NCI-H510A (cell line): Measurements from ENCODE around the gene ARHGAP6.
"Not testable (repeated sequence)": the region's sequence is repeated elsewhere in the genome, so short reads cannot be mapped to it uniquely, and the experiment has no call there.

ENCODE experiments used
- DNase-seq: peaks from one replicate; lab custom pipeline; 2025; lab: John Stamatoyannopoulos, UW

Gene ARHGAP6

DNA sequence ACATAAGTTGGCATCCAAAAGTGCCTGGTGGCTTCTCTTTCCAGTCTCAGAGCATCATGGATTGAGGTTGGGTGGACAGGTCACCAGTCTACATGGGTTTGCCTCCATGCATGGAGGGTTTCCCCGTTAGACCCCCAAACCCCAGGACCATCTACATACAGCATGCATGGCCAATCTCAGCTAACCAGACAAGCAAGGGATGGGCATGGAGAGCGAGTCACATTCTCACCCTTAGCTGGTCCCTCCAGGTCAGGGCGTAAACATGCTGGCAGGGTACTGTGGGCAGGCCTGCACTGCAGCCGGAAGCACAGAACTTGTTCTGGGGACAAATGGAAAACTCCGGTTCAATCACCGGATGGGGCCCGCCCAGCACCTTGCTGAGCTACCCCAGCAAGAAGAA, 517.3 kb downstream of the ARHGAP6 start:
- DNase-seq = no peak

DNA sequence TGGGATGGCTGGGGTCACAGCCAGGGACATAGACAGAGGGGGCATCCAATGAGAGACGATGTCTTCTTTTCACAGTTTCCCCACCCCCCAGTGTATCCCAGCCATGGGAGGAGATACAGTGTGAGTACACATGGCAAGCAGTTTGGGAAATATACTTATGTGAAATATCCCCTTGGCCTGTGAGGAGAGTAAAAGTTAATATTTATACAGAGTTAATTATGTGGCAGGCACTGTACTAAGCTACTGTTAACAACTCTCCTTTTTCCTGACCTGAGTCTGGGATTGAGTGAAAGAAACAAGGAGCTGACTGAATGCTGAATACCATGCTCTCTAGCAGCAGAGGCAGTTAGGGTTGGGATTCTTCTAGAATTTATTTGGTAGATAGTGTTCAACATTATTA, 519.3 kb downstream of the ARHGAP6 start:
- DNase-seq = no peak

DNA sequence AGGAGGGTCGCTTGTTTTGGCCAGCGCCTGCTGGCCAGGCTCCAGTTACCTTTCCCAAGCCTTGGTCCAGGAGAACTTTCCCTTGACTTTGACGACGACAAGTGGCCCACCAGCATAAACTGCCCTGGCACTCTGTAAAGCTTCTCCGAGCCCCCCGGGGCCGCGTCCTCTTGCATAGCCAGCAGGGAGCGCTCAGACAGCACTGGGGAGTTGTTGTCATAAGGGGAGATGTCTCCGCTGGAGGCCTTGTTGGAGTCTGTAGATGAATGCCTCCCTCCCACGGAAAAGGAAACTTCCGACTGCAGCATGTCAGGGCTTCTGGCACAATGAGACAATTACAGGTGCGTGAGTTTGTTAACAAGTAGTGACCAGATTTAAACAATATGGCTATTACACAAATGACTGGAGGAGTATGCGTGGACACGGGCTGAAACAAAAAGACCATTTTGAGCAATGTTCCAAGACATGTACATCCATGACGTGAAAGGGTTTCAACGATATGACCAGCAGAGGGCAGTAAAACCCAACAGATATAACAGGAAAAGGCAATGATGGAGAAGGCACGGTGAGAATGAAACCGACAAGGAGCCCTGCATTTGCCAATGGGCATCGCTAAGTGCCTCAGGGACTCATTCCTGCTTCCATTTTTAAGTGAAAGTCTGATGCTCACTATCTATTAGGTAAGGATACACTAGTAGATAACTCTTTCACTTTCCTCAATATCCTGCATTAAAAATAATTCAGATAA, 521.6 kb downstream of the ARHGAP6 start:
- DNase-seq = peak; percentile 38

DNA sequence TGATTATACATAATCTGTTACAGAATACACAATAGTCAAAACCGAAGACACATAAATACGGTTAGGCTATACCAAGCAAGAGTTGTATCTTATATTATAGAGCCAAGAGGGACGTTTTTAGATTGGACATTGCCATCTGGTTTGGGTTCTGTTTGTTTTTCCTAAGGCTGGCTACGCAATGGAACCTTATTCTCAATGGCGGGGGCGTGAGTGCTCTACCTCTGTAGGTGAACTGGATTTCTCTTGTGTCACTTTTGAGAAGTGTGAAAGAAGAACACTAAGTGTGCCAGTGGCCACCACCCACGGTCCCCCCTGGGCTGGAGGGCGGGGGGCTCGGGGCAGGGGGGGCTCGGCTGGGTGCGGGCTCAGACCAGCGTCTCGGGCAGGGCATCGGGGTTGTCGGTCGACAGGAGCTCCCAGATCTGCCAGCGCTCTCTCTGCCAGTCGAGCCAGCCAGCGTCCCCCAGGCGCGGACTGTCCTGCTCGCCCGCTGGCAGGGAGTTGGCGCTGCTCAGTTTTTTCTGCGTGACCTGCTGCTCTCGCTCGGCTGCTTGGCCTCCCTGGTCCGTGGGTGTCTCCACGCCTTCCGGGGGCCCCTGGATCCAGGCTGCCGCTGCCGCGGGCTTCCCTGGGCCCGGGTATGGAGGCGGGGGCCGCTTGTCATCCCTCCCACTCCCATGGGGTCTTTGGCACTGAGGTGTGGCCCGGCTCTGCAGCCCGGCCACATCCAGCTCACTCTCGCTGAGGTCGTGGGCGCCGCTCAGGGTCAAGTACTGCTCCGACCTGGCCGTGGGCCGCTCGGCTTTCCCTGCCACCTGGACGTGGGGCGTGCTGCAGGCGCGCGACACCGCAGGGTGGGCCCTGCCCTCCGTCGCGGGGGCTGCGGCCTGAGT, 527.0 kb downstream of the ARHGAP6 start:
- DNase-seq = no peak

DNA sequence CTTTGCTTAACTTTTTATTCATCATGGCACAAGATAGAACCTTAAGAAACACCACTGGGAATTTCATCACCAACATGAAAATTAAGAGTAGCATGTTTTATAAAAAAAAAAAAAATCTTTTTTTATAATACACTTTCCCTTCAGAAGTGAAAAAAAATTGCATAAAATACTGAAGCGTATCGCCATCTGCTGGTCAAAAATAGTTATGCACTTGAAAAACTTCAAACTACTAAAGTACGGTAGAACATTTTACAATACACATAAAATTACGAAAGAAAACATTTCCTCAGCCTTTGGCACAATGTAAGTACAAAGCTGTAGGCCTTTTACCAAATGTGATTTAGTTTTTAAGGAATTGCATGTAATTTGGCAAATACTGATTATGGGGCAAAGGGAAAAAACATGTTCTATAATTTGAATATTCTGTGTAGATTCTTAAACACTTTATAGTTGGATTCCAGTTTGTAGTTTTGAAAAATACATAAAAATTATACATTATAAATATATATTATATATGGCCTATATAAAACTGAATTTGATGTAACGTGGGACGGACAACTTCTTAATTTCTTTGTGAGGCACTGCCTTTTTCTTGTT, 528.1 kb downstream of the ARHGAP6 start:
- no peak for DNase-seq

DNA sequence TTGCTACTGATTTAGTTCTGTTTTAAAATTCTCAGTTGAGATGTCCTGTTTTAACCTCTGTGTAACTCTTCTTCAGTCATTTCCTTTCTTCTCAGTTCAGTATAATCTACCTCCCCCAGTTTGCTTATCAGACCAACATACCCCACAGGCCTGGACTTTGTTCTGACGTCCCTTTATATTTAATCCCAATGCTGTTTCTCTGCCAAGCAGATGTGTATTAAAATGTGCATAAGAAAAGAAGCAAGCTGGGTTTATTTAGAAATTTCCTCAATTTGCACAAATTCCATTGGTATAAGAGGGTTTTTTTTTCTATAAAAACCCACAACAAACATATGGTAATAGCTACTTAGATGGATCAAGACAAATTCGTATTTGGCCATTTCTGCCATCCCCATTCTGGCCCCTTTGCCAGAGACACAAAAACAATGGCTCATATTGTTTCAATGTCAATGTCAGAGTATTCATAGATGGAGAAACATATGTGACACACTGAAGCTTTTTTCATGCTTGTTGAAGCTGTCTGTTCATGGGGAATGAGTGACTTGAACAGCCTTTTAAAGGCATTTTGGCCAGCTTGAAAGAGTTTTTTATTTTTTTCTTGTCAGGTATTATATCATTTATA, 530.0 kb downstream of the ARHGAP6 start:
- DNase-seq = no peak

DNA sequence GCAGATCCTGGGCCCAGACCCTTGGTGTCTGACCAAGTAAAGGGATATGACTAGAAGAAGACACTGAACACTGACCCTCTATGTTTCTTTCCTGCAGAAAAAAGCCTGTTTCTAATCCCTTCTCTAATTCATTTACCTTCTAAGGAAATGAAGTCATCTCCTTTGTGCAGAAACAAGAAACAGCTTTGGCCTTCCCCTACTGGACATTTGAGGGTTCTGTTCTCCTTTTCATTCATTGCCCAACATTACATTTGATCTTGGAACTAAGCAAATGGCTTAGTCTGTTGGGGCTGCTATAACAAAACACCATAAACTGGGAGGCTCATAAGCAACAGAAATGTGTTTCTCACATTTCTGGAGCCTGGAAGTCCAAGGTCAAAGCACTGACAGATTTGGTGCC, 534.6 kb downstream of the ARHGAP6 start:
- no peak for DNase-seq

DNA sequence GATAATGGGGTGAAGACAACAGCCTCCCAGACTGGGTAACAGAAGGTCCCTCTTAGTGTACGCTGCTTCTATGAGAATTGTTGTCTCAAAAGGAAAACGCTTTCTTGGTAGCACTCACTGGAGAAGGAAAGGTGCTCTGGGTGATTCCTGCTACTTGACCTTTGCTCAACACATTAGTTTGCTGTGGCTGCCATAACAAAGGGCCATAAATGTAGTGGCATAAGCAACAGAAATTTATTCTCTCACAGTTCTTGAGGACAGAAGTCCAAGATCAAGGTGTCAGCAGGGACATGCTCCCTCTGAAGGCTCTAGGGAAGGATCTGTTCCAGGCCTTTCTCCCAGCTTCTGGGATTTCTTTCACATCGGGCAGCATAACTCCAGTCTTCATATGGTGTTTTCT, 535.6 kb downstream of the ARHGAP6 start:
- no peak for DNase-seq

DNA sequence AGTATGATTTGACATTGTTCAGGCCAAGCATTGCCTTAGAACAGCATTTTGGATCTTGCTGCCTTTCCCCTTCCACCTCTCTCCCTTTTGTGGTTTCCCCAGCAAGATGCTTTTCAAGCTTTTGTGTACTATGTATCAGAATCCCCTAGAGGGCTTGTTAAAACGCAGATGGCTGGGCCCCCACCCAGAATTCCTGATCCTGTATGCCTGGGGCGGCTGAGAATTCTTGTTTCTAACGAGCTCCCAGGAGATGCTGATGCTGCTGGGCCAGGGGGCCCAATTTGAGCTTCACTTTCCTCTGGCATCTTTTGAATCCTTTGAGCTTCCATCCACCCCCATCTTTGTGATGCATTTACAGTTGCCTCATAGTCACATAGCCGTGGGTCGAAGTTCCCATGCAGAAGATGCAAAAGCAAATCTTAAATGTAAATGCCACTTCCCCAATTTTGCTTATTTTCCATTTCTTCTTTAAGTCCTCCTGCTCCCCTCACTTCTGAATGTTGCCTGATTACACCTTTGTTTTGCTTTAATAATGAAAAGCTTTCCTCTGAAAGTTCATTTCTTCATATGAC, 536.1 kb downstream of the ARHGAP6 start:
- no peak for DNase-seq

DNA sequence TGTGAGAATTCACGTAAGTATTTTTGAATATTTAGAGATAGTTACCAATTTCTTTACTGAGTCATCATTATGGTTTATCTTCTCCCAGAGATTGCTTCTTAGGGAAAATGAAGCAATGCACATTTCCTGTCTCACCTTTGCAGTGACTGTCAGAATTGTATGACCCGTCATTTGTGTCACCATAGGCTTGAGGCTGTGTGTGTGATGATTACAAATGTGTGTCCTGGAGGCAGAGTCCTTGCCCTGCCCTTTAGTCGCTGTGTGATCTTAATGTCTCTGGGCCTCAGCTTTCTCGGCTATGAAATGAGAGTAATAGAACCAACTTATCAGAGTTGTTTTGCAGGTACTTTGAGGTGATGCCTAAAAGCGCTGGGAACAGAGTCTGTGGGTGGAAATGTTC, 540.7 kb downstream of the ARHGAP6 start:
- no peak for DNase-seq

DNA sequence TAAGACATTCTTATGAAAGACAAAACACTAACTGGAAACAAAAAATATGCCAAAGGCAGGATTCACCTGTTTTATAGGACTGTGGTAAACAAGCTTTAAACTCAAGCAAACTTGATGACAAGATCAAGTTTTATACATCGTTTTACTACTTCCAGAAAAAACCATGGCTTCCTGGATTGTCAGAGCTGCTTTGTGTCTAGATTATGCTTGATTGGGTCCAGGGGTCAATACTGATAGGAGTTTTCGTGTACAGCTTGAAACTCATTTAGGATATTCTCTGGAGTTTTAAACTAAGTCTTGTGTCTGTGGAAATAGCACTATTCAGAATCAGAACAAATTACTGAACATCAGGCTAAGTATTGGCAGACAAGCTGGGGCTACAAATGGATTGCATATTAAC, 541.6 kb downstream of the ARHGAP6 start:
- no peak for DNase-seq

DNA sequence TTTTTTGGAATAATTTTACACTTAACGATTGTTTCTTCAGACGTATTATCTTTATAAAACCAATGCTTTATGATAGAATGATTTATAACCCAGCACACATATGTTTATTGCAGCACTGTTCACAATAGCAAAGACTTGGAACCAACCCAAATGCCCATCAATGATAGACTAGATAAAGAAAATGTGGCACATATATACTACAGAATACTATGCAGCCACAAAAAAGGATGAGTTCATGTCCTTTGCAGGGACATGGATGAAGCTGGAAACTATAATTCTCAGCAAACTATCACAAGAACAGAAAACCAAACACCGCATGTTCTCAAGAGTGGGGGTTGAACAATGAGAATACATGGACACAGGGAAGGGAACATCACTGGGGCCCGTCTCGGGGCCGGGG, 542.6 kb downstream of the ARHGAP6 start:
- not testable (repeated sequence) for DNase-seq

DNA sequence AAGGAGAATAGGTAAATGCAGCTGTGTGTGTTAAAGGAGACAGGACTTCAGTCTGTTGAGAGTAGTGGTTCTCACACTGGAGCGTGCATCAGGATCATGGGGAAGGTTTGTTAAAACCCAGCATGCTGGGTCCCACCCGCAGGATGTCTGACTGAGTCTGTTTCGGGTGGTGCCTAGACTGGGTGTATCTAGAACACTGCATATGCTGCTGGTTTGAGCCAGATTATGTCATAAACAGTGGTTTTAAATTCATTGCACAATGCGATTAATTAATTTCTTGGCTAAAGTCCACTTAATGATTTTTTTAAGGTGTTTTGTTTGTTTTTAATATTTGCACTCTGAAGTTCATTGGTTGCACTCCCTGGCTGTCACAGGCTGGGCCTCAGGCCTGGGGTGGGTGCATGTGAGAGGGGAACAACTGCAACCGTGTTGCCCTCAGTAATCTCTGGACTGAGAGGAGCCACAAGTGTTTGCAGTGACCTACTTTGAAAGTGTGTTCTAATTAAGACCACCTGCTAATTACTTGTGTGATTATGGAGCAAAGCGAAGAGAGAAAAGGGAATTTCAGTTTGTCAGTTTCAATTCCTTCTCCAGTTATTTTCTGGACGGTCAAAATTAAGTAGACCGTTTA, 546.3 kb downstream of the ARHGAP6 start:
- no peak for DNase-seq

DNA sequence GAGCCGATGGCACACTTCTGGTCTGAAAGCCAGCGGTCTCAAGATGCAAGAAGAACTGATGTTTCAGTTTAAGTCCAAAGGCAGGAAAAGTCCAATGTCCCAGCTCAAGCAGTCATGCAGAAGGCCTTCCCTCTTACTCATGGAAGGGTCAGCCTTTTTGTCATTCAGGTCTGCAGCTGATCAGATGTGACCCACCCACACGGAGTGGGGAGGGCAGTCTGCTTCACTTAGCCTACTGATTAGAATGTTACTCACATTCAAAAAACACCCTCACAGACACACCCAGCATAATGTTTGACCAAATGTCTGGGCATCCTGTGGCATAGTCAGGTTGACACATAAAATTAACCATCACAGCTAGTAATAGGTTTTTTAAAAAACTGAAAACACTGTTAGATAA, 548.0 kb downstream of the ARHGAP6 start:
- DNase-seq = no peak

DNA sequence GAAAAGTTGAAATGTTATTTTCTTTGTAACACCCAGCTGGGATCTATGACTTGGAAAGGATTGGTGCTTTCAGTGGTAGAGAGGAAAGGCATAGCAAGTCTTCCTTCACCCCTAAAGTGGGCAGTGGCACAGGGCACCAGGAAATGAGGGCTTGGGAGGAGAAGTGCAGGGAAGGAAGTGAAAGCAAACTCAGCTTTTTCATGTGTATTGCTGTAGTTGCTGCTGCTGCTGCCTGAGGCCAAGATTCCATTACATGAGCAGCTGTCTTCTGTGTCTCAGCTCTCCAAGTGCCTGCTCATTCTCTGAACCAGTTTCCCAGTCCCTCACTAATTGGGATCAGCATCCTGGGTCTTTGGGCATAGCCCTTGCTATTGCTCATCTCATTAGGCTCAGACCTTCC, 552.0 kb downstream of the ARHGAP6 start:
- no peak for DNase-seq

DNA sequence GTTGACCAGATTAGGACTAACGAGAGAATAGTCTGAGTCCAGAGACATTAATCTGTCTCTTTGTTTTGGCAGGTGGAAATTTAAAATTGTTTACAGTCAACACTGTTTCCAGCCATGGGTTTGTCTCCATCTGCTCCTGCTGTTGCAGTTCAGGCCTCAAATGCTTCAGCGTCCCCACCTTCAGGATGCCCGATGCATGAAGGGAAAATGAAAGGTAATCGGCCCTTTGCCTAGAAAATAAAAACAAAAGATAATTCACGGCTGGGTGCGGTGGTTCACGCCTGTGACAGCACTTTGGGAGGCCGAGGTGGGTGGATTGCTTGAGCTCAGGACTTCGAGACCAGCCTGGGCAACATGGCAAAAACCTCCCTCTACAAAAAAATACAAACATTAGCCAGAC, 553.8 kb downstream of the ARHGAP6 start:
- DNase-seq = no peak

DNA sequence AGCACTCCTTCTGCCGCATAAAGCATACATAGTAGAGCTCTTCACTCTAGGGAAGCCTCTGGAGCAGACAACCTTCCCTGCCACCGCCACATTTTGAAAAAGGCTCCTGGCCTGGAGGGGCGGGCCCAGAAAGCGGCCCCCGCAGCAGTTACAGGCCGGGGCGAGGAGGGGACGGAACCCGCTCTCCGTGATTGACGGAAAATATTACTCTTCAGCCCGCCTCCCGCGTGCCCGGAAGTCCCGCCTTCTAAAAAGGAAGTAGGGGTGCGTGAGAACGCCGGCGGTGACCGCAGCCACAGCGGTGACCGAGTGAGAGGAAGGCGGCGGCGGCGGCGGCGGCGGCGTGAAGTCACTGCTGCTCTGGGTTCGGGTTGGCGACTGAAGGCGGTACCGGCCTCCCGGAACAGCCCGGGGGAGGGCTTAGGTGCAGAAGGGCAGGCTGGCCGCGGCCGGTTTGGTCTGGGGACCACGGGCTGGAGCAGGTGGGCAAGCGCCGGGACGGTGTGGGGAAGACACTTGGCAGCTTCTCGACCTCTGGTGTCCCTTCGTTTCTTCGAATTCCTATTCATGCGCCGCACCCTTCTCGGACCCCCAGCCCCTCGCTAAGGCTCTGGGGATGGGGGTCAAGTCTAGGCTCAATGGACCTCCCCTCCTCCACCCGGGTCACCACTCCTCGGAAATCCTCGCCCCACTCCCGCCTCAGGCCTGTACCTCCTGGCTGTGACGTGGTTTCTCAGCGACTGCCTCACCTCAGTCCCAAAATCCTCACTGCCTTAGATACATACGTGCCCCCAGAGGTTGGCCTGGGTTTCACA, 554.5 kb downstream of the ARHGAP6 start, which contains the start of gene HCCS:
Gene HCCS (plus strand): TSS at position 296 of the 815 bp plus-strand sequence. CDS start 729 bp downstream, outside the sequence.
- peak; percentile 68 for DNase-seq

DNA sequence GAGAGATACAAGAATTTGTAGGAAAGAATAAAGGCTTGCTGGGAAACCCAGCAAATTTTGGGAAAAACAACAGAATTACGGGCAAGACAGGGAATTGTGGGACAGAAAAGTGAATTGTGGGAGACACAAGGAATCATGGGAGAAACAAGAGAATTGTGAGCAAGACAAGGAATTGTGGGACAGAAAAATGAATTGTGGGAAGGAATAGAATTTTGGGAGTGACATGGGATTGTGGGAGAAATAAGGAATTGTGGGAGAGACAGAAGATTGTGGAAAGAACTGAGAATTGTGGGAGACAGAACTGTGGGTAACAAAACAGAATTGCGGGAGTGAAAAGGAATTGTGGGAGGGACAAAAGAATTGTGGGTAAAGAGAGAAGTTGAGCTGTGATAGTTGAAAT, 555.8 kb downstream of the ARHGAP6 start:
- no peak for DNase-seq

DNA sequence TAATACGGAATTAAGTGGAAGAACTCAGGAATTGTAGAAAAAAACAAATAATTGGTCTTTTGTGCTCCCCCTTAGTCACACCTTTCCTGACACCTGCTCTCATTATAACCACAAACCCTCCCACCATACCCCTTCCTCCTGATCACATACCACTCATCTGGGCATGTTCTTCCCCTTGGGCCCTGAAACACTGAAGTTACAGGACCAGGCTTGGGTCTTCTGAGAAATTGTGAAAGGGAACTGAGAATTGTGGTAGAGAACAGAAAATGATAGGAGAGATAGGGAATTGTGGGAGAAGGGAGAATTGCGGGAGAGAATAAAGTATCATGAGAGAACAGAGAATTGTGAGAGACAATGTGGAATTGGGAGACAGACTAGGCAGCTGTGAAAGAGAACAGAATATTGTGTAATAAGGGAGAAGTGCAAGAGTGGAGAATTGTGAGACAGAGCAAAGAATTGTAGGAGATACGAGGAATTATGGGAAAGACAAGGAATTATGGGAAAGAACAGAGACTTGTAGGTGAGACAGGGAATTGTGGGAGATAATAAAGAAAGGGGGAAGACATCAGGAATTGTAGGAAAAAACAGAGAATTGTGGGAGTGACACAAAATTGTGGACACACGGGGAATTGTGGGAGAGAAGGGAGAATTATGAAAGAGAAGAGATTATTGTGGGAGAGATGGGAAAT, 557.3 kb downstream of the ARHGAP6 start:
- no peak for DNase-seq

DNA sequence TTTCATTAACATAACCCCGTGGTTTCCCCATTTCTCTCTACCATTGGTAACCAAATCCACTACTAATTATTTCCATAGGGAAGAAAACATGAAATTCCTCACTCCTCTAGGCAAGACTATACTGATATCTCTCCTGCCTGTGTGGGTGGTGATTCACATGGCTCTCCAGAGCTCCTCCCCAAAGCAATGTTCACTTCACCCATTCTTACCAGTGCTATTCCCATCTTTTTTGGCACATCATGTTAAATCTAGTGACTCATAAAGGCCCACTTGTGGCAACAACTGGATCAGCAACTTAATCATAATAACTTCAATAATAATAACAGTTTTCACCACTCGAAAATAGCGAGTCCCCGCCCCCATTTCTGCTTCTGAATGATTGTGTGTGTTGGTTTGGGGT, 560.6 kb downstream of the ARHGAP6 start:
- DNase-seq = no peak
